Brain microvascular endothelial cell (primary cell): Measurements from ENCODE around the gene CNST.
"Not testable (repeated sequence)": the region's sequence is repeated elsewhere in the genome, so short reads cannot be mapped to it uniquely, and the experiment has no call there.

Experiments
- DNase-seq: peaks from one replicate; pipeline ENCODE4 v3.0.0-alpha.2; 2020
- H3K27ac ChIP-seq: fragments of 250-450 bp; sonication (Bioruptor Pico); 2 replicates; pipeline ENCODE4 v1.5.1; 2020; ENCODE audit warnings: mild to moderate bottlenecking, moderate library complexity
- H3K27me3 ChIP-seq: fragments of 250-450 bp; sonication (Bioruptor Pico); replicated peaks from 2 replicates; pipeline ENCODE4 v1.5.1; 2020; ENCODE audit warnings: mild to moderate bottlenecking
- H3K36me3 ChIP-seq: fragments of 250-450 bp; sonication (Bioruptor Pico); replicated peaks from 2 replicates; pipeline ENCODE4 v1.5.1; 2020; ENCODE audit warnings: mild to moderate bottlenecking
- H3K4me3 ChIP-seq: 2 replicates; pipeline ENCODE4 v1.5.1; 2011; ENCODE audit warnings: low read depth, mild to moderate bottlenecking, control low read depth, low read length, moderate library complexity
- in situ Hi-C: cut with HindIII; loops from 2 replicates; pipeline ENCODE4 v1.10.0; 2017; ENCODE audit warnings: low sequenced_read_pairs, low pct_ligation_motif_present
- TF ChIP-seq, protein P1 (sequence below): IDR thresholded peaks from 2 replicates; pipeline ENCODE4 v1.5.1; 2011; ENCODE audit warnings: low read depth, mild to moderate bottlenecking, moderate library complexity, low read length, control low read depth, inconsistent platforms; ENCODE audit errors: missing control alignments

The CNST gene

DNA sequence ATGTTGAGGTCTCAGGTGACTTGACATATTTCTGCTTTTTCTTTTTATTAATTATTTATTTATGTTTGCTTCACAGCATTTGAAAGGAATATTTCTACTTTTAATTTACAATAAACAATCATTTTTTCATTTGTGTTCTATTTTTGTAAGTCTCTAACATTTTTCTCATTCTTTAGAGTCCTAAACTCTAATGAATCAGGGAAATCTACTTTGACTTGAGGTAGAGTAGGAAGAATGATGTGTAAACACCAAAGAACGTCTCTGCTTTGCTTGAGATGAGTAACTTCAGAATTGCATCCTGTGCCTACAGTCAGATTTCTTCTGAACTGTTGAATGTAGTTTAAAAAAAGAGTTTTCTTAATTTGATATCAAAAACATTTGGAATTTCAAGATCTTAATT is 65.2 kb downstream of the CNST start:
- TF ChIP-seq, protein P1, sequence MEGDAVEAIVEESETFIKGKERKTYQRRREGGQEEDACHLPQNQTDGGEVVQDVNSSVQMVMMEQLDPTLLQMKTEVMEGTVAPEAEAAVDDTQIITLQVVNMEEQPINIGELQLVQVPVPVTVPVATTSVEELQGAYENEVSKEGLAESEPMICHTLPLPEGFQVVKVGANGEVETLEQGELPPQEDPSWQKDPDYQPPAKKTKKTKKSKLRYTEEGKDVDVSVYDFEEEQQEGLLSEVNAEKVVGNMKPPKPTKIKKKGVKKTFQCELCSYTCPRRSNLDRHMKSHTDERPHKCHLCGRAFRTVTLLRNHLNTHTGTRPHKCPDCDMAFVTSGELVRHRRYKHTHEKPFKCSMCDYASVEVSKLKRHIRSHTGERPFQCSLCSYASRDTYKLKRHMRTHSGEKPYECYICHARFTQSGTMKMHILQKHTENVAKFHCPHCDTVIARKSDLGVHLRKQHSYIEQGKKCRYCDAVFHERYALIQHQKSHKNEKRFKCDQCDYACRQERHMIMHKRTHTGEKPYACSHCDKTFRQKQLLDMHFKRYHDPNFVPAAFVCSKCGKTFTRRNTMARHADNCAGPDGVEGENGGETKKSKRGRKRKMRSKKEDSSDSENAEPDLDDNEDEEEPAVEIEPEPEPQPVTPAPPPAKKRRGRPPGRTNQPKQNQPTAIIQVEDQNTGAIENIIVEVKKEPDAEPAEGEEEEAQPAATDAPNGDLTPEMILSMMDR: no peak
- Histone ChIP-seq H3K36me3 (no peaks in the 10 kb centered on the region), H3K27me3 (no peaks in the 10 kb centered on the region), H3K27ac (peak overlapping the region; percentile 82), H3K4me3 (no peak overlapping the region)
- in situ Hi-C loops: no loop called here
- DNase-seq: peak; percentile 22

DNA sequence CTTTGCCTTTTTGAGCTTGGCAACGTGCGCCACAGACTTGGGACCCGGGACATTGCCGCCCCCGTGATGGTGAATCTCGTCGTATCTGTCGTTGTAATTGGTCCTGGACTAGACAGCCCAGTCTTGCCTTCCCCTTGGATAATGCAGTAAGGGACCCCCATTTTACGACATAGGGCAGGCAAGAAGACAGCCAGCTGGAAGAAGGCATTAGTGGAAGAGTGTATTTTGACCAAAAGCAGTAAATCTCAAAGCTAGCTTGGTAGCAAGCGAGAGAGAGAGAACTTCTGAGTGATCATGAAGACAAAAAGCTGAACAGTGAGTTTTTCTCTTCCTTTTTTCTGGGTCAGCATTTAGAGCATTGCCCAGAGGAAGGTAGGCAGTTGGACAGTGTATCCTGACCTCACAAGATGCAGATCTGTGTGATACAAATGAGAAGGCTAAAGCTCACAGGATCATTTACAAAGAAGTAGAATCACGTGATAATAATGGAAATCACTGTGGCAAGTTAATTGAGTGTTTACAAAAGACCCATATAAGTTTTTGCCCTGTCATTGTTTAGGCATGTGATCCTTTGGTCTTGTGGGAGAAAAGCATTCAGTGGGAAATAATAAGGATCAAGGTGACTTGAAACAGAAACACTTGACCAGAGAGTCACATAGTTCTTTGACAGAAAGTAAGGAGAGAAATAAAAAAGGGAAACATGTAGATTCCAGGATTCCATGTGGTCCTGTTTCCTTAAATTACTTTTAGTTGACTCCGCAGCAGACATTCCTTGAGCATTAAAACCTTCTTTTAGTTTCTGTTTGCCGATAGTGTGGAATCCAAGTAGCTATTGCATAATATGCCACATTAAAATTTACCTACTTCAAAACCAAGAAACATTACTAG is 66.3 kb downstream of the CNST start:
- H3K4me3 ChIP-seq: no peak overlapping the region
- H3K27me3 ChIP-seq: no peaks in the 10 kb centered on the region
- peaks cover 1% of the 10 kb centered on the region for H3K36me3 ChIP-seq
- TF ChIP-seq, protein P1: no peak
- in situ Hi-C loops: no loop called here
- DNase-seq: peak; percentile 29
- H3K27ac ChIP-seq: peak overlapping the region; percentile 82

DNA sequence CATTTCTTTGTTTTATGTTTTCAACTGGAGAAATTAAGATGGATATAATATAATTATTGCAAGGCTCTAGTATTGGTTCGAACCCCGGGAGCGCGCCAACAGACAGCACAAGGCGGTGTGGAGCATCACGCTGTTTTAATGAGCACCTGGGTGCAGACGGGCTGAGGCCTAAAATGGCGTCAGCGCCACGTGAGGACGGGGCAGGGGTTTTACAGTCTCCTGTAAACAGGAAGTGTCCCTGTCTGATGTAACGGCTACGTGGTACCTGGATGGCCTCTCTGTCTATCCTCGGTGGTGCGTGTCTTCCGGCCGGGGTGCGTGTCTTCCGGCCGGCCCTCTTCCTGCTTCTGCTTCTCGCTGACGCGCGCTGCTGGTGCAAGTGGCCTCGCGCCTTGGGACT is 68.4 kb downstream of the CNST start:
- DNase-seq, H3K27me3 ChIP-seq, H3K36me3 ChIP-seq, H3K4me3 ChIP-seq, H3K27ac ChIP-seq, in situ Hi-C loops: not testable (repeated sequence)

DNA sequence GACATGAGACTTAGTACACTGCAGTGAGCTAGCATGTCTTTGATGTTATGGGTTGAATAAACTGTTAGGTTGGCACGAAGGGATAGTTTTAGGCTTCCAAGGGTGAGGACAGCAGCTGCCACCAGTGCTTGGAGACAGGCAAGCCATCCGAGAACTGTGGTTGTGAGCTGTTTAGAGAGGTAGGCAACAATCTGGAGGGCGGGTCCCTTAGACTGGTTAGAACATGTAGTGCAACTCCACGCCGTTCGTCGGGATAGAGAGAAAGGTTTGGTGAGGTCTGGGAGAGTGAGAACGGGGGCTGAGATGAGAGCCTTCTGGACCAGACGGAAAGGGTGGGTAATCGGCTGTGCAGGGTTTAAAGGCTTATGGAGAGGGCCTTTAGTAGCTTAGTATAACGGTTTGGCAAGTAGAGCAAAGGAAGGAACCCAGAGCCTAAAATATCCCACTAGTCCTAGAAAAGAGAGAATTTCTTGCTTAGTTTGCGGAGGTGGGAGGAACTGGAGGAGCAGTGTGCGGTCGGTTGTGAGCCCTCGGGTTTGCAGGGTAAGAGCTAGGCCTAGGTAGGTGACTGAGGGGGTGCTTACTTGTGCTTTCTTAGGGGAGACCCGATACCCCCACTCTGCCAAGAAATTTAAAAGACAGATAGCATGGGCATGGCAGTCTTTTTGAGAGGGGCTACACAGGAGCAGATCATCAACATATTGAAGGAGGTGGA is 72.8 kb downstream of the CNST start:
- no peak for DNase-seq
- in situ Hi-C loops: no loop called here
- Histone ChIP-seq H3K27ac (no peak overlapping the region), H3K4me3 (no peak overlapping the region), H3K36me3 (peaks cover 9% of the 10 kb centered on the region), H3K27me3 (no peaks in the 10 kb centered on the region)
- TF ChIP-seq, protein P1: no peak

DNA sequence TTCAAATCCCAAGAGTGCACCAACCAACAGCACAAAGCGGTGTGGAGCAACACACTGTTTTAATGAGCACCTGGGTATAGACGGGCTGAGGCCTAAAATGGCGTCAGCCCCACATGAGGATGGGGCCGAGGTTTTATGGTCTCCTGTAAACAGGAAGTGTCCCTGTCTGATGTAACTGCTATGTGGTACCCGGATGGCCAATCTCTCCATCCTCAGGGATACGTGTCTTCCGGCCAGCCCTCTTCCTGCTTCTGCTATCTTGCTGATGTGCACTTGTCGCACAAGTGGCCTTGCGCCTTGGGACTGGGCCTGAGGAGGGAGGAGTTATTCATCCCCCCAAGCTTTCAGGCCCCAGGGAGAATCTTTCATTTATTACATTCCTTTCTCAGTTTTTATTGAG is 73.5 kb downstream of the CNST start:
- Histone ChIP-seq H3K4me3 (no peak overlapping the region), H3K36me3 (peaks cover 9% of the 10 kb centered on the region), H3K27ac (no peak overlapping the region), H3K27me3 (no peaks in the 10 kb centered on the region)
- in situ Hi-C loops: no loop called here
- no peak for DNase-seq
- TF ChIP-seq, protein P1: no peak

DNA sequence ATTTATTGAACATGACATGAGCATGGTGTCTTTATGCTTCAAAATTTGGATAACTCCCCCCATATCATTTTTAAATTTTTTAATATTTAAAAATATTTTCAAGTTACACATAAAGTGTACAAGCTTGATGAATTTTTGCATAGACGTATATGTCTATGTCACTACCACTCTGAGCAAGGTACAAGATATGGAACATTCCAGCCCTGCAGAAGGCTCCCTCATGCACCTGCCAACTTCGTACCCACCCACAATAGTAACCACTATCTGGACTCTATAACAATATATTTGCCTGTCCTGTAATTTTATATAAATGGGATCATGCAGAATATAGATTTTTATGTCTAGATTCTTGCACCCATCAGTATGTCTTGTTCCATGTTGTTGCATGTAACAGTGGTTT is 74.5 kb downstream of the CNST start:
- in situ Hi-C loops: no loop called here
- peaks cover 10% of the 10 kb centered on the region for H3K36me3 ChIP-seq
- H3K27me3 ChIP-seq: no peaks in the 10 kb centered on the region
- no peak overlapping the region for H3K27ac ChIP-seq
- TF ChIP-seq, protein P1: no peak
- no peak for DNase-seq
- no peak overlapping the region for H3K4me3 ChIP-seq
